ENCODE results near the gene SLC7A4. TPM values are rescaled to one million over a fixed set of nuclear protein-coding genes. Genes with fewer than 3 reads are reported as not detected.
"Not testable (repeated sequence)": the region's sequence is repeated elsewhere in the genome, so short reads cannot be mapped to it uniquely, and the experiment has no call there.

SLC7A4 gene
- total RNA-seq, 1 donor from 2014 or later = under 0.01 TPM

- TF ChIP-seq CTCF (IDR thresholded peaks at IDR 0.05; ENCODE audit: insufficient read depth, low read length, severe bottlenecking) = no peak
- Histone ChIP-seq H3K4me3 (ENCODE audit: low read depth, low read length) (no peak overlapping the region), H3K36me3 (ENCODE audit: control insufficient read depth, insufficient read depth, low read length) (no peaks in the 10 kb centered on the region), H3K27me3 (ENCODE audit: control insufficient read depth, insufficient read depth, low read length) (no peaks in the 10 kb centered on the region)
- FAIRE-seq (no peak), DNase-seq (ENCODE audit: low read depth) (no peak)
These were observed 44.7 kb upstream of the SLC7A4 start for GRCh38 chr22:21076912-21077625.

- no peak for DNase-seq (ENCODE audit: low read depth)
- H3K27me3 ChIP-seq (ENCODE audit: control insufficient read depth, insufficient read depth, low read length) = no peaks in the 10 kb centered on the region
- H3K36me3 ChIP-seq (ENCODE audit: control insufficient read depth, insufficient read depth, low read length) = no peaks in the 10 kb centered on the region
- TF ChIP-seq CTCF (IDR thresholded peaks at IDR 0.05; ENCODE audit: insufficient read depth, low read length, severe bottlenecking) = no peak
- FAIRE-seq = no peak
- no peak overlapping the region for H3K4me3 ChIP-seq (ENCODE audit: low read depth, low read length)
These were observed 43.3 kb upstream of the SLC7A4 start for GRCh38 chr22:21075516-21076138.

GRCh38 chr22:21074102-21074715 lies 41.8 kb upstream of the SLC7A4 start:
- H3K27me3 ChIP-seq (ENCODE audit: control insufficient read depth, insufficient read depth, low read length) = no peaks in the 10 kb centered on the region
- H3K4me3 ChIP-seq (ENCODE audit: low read depth, low read length) = no peak overlapping the region
- DNase-seq (ENCODE audit: low read depth) (peak; percentile 92), FAIRE-seq (no peak)
- no peak for TF ChIP-seq CTCF (IDR thresholded peaks at IDR 0.05; ENCODE audit: insufficient read depth, low read length, severe bottlenecking)
- no peaks in the 10 kb centered on the region for H3K36me3 ChIP-seq (ENCODE audit: control insufficient read depth, insufficient read depth, low read length)

- TF ChIP-seq CTCF (IDR thresholded peaks at IDR 0.05; ENCODE audit: insufficient read depth, low read length, severe bottlenecking) = no peak
- Histone ChIP-seq H3K4me3 (ENCODE audit: low read depth, low read length) (no peak overlapping the region), H3K27me3 (ENCODE audit: control insufficient read depth, insufficient read depth, low read length) (no peaks in the 10 kb centered on the region), H3K36me3 (ENCODE audit: control insufficient read depth, insufficient read depth, low read length) (no peaks in the 10 kb centered on the region)
- DNase-seq (ENCODE audit: low read depth) = no peak
- FAIRE-seq = no peak
These were observed 41.1 kb upstream of the SLC7A4 start for GRCh38 chr22:21073482-21073881.

GRCh38 chr22:21073023-21073422 lies 40.7 kb upstream of the SLC7A4 start:
- peak; percentile 47 for FAIRE-seq
- TF ChIP-seq CTCF (IDR thresholded peaks at IDR 0.05; ENCODE audit: insufficient read depth, low read length, severe bottlenecking) = no peak
- DNase-seq (ENCODE audit: low read depth) = peak; percentile 76
- H3K4me3 ChIP-seq (ENCODE audit: low read depth, low read length) = no peak overlapping the region
- H3K36me3 ChIP-seq (ENCODE audit: control insufficient read depth, insufficient read depth, low read length) = no peaks in the 10 kb centered on the region
- H3K27me3 ChIP-seq (ENCODE audit: control insufficient read depth, insufficient read depth, low read length) = no peaks in the 10 kb centered on the region

- H3K27me3 ChIP-seq (ENCODE audit: control insufficient read depth, insufficient read depth, low read length); H3K4me3 ChIP-seq (ENCODE audit: low read depth, low read length); DNase-seq (ENCODE audit: low read depth); FAIRE-seq; H3K36me3 ChIP-seq (ENCODE audit: control insufficient read depth, insufficient read depth, low read length): not testable (repeated sequence)
These were observed 39.4 kb upstream of the SLC7A4 start for GRCh38 chr22:21071796-21072195.

Measured in bronchial epithelial cell (primary cell).